Esophagus (tissue), 2 donors: ENCODE data around the gene TMEM121. TPM values are rescaled to one million over a fixed set of nuclear protein-coding genes. Genes with fewer than 3 reads are reported as not detected.

ENCODE experiments used
- H3K27ac ChIP-seq, 2 donors: one replicate each; pipeline ENCODE4 v1.5.1; 2013; ENCODE audit warnings: low read depth in 2 of 2, mild to moderate bottlenecking in 2 of 2, inconsistent platforms in 1 of 2, low read length in 1 of 2, moderate library complexity in 1 of 2
- H3K27me3 ChIP-seq, 2 donors: one replicate each; pipeline ENCODE4 v1.6.1; 2013; ENCODE audit warnings: low read length in 2 of 2, control low read depth in 1 of 2, mild to moderate bottlenecking in 1 of 2; ENCODE audit not compliant: insufficient read depth in 2 of 2, control insufficient read depth in 1 of 2
- H3K36me3 ChIP-seq, 2 donors: one replicate each; pipeline ENCODE4 v1.6.1; 2013; ENCODE audit warnings: low read length in 1 of 2; ENCODE audit not compliant: control insufficient read depth in 2 of 2, insufficient read depth in 2 of 2
- H3K4me1 ChIP-seq, 2 donors: one replicate each; pipeline ENCODE4 v1.6.1; 2013; ENCODE audit warnings: low read length in 1 of 2; ENCODE audit not compliant: control insufficient read depth in 2 of 2, insufficient read depth in 2 of 2
- H3K4me3 ChIP-seq, 2 donors: one replicate each; pipeline ENCODE4 v1.5.1; 2013; ENCODE audit warnings: low read length in 2 of 2, mild to moderate bottlenecking in 2 of 2, low read depth in 1 of 2, moderate library complexity in 1 of 2
- H3K9me3 ChIP-seq, 2 donors: one replicate each; pipeline ENCODE4 v1.6.1; 2013; ENCODE audit warnings: mild to moderate bottlenecking in 2 of 2, low read depth in 1 of 2, low read length in 1 of 2, moderate library complexity in 1 of 2; ENCODE audit not compliant: control insufficient read depth in 2 of 2, insufficient read depth in 1 of 2
- WGBS, 2 donors: extraction: QIAGEN DNeasy Blood & Tissue Kit; methylation state at CpG; one replicate each; pipeline ENCODE4 v1.1.7; 2013; 5-methylcytosine and 5-hydroxymethylcytosine counted together
- polyA plus RNA-seq, 2 donors: library from polyadenylated mRNA; stranded (reverse); fragments of 200-250 nt; gene quantifications; one replicate each; pipeline ENCODE4 v1.2.3, GENCODE V29; 2013
- donor health status: healthy with polysubstance abuse.
- donor health status: Bipolar disorder and iron deficiency.

TMEM121 gene
- polyA plus RNA-seq, 2 donors, result 0.29 to 1.3 TPM

GRCh38 chr14:105481886-105482457, 44.4 kb upstream of the TMEM121 start:
- Histone ChIP-seq H3K4me1 (peaks cover 11 to 49% of the 10 kb centered on the region in 2 donors), H3K4me3 (peak overlapping the region in 1 of 2 donors; percentile 17)

GRCh38 chr14:105482486-105483110, 43.8 kb upstream of the TMEM121 start:
- Histone ChIP-seq H3K4me3 (no peak overlapping the region), H3K27ac (peak overlapping the region; percentile 94 to 97), H3K4me1 (peaks cover 11 to 45% of the 10 kb centered on the region in 2 donors), H3K9me3 (no peaks in the 10 kb centered on the region), H3K27me3 (no peaks in the 10 kb centered on the region), H3K36me3 (no peaks in the 10 kb centered on the region)
- 53 to 61% methylated on average over 18 of the region's 18 CpGs for WGBS, 2 donors

More at GRCh38 chr14:105481886-105482457, 44.4 kb upstream of the TMEM121 start:
- Histone ChIP-seq H3K27me3 (no peaks in the 10 kb centered on the region), H3K36me3 (no peaks in the 10 kb centered on the region), H3K9me3 (no peaks in the 10 kb centered on the region), H3K27ac (peak overlapping the region; percentile 94 to 97)
- WGBS, 2 donors, result 1 to 2% methylated on average over 18 of the region's 18 CpGs

GRCh38 chr14:105483300-105484068, 42.9 kb upstream of the TMEM121 start:
- H3K27me3 ChIP-seq, result no peaks in the 10 kb centered on the region
- peak overlapping the region; percentile 94 to 97 for H3K27ac ChIP-seq
- no peaks in the 10 kb centered on the region for H3K9me3 ChIP-seq
- H3K4me3 ChIP-seq, result no peak overlapping the region
- H3K36me3 ChIP-seq, result no peaks in the 10 kb centered on the region
- peaks cover 11 to 51% of the 10 kb centered on the region in 2 donors for H3K4me1 ChIP-seq
- WGBS, 2 donors, result 31 to 55% methylated on average over 18 of the region's 18 CpGs

GRCh38 chr14:105484069-105484996, 42.0 kb upstream of the TMEM121 start:
- no peaks in the 10 kb centered on the region for H3K36me3 ChIP-seq
- 50 to 60% methylated on average over 20 of the region's 20 CpGs for WGBS, 2 donors
- H3K27me3 ChIP-seq, result no peaks in the 10 kb centered on the region
- peaks cover 14 to 57% of the 10 kb centered on the region in 2 donors for H3K4me1 ChIP-seq
- H3K9me3 ChIP-seq, result no peaks in the 10 kb centered on the region
- H3K4me3 ChIP-seq, result no peak overlapping the region
- peak overlapping the region; percentile 46 to 60 for H3K27ac ChIP-seq

GRCh38 chr14:105484997-105485393, 41.4 kb upstream of the TMEM121 start:
- WGBS, 2 donors, result 79 to 90% methylated on average over 16 of the region's 16 CpGs
- Histone ChIP-seq H3K36me3 (no peaks in the 10 kb centered on the region), H3K27me3 (no peaks in the 10 kb centered on the region), H3K4me1 (peaks cover 15 to 58% of the 10 kb centered on the region in 2 donors), H3K9me3 (no peaks in the 10 kb centered on the region), H3K4me3 (no peak overlapping the region), H3K27ac (peak overlapping the region; percentile 29 to 46)

- Histone ChIP-seq H3K4me3 (no peak overlapping the region), H3K36me3 (no peaks in the 10 kb centered on the region), H3K4me1 (peaks cover 15 to 52% of the 10 kb centered on the region in 2 donors), H3K9me3 (no peaks in the 10 kb centered on the region), H3K27me3 (no peaks in the 10 kb centered on the region), H3K27ac (peak overlapping the region; percentile 29 to 91)
- 48 to 52% methylated on average over 12 of the region's 12 CpGs for WGBS, 2 donors
These were observed 40.6 kb upstream of the TMEM121 start for GRCh38 chr14:105485739-105486162.

GRCh38 chr14:105486163-105486973, 40.0 kb upstream of the TMEM121 start, which contains the start of gene CRIP1:
Gene CRIP1 (plus strand): TSS chr14:105486886. CDS start chr14:105487260, 374 bp downstream.
- H3K4me3 ChIP-seq, result peak within 1 kb of the TSS; percentile 41 to 58
- no peaks in the 10 kb centered on the region for H3K9me3 ChIP-seq
- peak within 1 kb of the TSS; percentile 82 to 91 for H3K27ac ChIP-seq
- 14 to 19% methylated on average over 55 to 56 of the region's 56 CpGs for WGBS, 2 donors
- H3K27me3 ChIP-seq, result no peaks in the 10 kb centered on the region
- no peaks in the 10 kb centered on the region for H3K36me3 ChIP-seq
- peaks cover 15 to 47% of the 10 kb centered on the region in 2 donors for H3K4me1 ChIP-seq

- Histone ChIP-seq H3K9me3 (no peaks in the 10 kb centered on the region), H3K4me3 (peak overlapping the region; percentile 41 to 58), H3K27me3 (no peaks in the 10 kb centered on the region), H3K4me1 (peaks cover 18 to 45% of the 10 kb centered on the region in 2 donors), H3K36me3 (no peaks in the 10 kb centered on the region), H3K27ac (peak overlapping the region; percentile 82 to 91)
- WGBS, 2 donors, result 1 to 2% methylated on average over 38 to 45 of the region's 45 CpGs
These were observed 39.4 kb upstream of the TMEM121 start for GRCh38 chr14:105486974-105487448.
